HEK293T (cell line): ENCODE data around the gene ATAD3A.
"Not testable (repeated sequence)": the region's sequence is repeated elsewhere in the genome, so short reads cannot be mapped to it uniquely, and the experiment has no call there.

Source experiments
- BHLHE40 ChIP-seq: fragments of 450-650 bp; IDR thresholded peaks from 2 replicates; pipeline ENCODE4 v1.6.1; 2016; ENCODE audit warnings: mild to moderate bottlenecking, moderate library complexity, borderline replicate concordance
- FOXA1 ChIP-seq: fragments of 450-650 bp; IDR thresholded peaks from 2 replicates; pipeline ENCODE4 v1.6.1; 2016; ENCODE audit warnings: mild to moderate bottlenecking
- TARDBP ChIP-seq: fragments of 450-650 bp; IDR thresholded peaks from 2 replicates; pipeline ENCODE4 v1.6.1; 2016
- ZNF384 ChIP-seq: fragments of 450-650 bp; IDR thresholded peaks from 2 replicates; pipeline ENCODE4 v1.6.1; 2016

DNA sequence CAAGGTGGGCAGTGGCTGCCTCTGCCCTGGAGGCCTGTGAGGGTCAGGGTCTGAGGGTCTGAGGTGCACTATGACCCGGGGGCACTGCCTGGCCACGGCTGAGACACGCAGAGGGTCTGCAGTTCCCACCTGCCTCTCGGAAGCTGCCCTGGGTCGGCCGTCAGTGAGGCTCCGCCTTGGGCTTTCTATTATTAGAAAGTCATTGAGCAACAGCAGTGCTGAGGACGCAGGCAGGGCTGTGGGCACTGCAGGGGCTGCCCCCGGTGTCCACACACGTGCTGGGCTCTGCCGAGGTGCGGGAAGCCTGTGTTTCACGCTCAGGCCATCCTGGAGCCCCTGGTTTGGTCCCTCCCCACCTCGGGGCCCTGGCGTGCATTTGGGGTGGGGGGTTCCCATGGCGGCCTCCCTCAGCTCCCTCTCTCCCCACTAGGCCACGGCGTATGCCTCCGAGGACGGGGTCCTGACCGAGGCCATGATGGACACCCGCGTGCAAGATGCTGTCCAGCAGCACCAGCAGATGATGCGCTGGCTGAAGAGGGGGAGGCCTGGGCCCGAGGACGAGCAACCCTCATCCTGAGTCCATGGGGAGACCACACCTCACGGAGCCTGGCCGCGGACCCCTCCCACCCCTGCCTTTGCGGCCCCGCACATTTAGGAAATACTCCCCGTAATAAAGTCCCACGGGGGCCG lies 3.0 kb upstream of the ATAD3A start:
- not testable (repeated sequence) for TF ChIP-seq BHLHE40, ZNF384, TARDBP, FOXA1
